ENCODE measurements around the gene CD300LB.

DNA sequence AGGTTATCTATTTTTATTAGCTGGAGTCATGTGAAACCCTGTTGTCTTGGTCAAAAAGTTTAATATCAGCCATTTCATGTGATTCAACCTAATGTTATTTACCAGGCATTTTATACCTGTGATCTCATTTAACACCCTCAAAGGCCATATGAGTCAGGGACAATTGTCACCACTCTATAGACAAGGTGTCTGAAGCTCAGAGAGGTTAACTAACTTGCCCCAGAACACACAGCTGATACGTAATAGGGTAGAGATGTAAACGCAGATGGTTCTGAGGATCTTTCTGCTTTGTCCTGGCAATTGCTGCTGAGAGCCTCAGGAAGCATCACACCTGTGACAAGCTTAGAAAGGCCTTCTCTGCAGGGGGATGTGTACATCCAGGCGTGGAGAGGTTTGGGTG lies 59.9 kb downstream of the CD300LB start:
- no peak for TF ChIP-seq EZH2 (IDR thresholded peaks at IDR 0.05; ENCODE audit: borderline replicate concordance, low read depth, low read length, poor library complexity, severe bottlenecking)
- TF ChIP-seq, protein P1, sequence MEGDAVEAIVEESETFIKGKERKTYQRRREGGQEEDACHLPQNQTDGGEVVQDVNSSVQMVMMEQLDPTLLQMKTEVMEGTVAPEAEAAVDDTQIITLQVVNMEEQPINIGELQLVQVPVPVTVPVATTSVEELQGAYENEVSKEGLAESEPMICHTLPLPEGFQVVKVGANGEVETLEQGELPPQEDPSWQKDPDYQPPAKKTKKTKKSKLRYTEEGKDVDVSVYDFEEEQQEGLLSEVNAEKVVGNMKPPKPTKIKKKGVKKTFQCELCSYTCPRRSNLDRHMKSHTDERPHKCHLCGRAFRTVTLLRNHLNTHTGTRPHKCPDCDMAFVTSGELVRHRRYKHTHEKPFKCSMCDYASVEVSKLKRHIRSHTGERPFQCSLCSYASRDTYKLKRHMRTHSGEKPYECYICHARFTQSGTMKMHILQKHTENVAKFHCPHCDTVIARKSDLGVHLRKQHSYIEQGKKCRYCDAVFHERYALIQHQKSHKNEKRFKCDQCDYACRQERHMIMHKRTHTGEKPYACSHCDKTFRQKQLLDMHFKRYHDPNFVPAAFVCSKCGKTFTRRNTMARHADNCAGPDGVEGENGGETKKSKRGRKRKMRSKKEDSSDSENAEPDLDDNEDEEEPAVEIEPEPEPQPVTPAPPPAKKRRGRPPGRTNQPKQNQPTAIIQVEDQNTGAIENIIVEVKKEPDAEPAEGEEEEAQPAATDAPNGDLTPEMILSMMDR (conservative IDR thresholded peaks at IDR 0.05; ENCODE audit: low read depth, low read length): no peak

All from A673 (cell line).